Prostate gland (tissue), 2 donors: ENCODE measurements around the gene KEAP1. TPM values are rescaled to one million over a fixed set of nuclear protein-coding genes. Genes with fewer than 3 reads are reported as not detected.
"Not testable (repeated sequence)": the region's sequence is repeated elsewhere in the genome, so short reads cannot be mapped to it uniquely, and the experiment has no call there.

Source experiments
- DNase-seq: peaks from one replicate; pipeline ENCODE4 v3.0.0-alpha.2; 2019; ENCODE audit warnings: low spot score
- H3K27ac ChIP-seq, 2 donors: fragments of 200-600 bp; sonication (generic); 2 replicates each; pipeline ENCODE4 v1.5.1; 2017 to 2019
- H3K27me3 ChIP-seq: fragments of 200-600 bp; sonication (generic); replicated peaks from 2 replicates; pipeline ENCODE4 v1.5.1; 2019; ENCODE audit not compliant: insufficient read depth
- H3K36me3 ChIP-seq, 2 donors: fragments of 200-600 bp; sonication (generic); 1 replicate in 1 of 2; 2 replicates in 1 of 2; pipeline versions ENCODE4 v1.5.1 to v1.8.1; 2017 to 2019
- H3K4me1 ChIP-seq: fragments of 200-600 bp; sonication (generic); replicated peaks from 2 replicates; pipeline ENCODE4 v1.5.1; 2019
- H3K4me3 ChIP-seq, 2 donors: fragments of 200-600 bp; sonication (generic); 2 replicates each; pipeline ENCODE4 v1.5.1; 2017 to 2019
- H3K9me3 ChIP-seq: fragments of 200-600 bp; sonication (generic); 2 replicates; pipeline ENCODE4 v1.5.1; 2017
- CTCF ChIP-seq, 4 experiments: fragments of 200-600 bp in 2 of 4; fragments of 450-650 bp in 2 of 4; sonication (generic) in 2 of 4; IDR thresholded peaks; 1 replicate in 3 of 4; 2 replicates in 1 of 4; pipeline ENCODE4 v1.5.1; 2016 to 2019; ENCODE audit warnings: antibody characterized with exemption in 4 of 4, mild to moderate bottlenecking in 2 of 4, moderate library complexity in 2 of 4
- POLR2A ChIP-seq: fragments of 450-650 bp; IDR thresholded peaks from one replicate; pipeline ENCODE4 v1.6.1; 2016; ENCODE audit warnings: antibody characterized with exemption, mild to moderate bottlenecking
- POLR2AphosphoS5 ChIP-seq: sonication (generic); formaldehyde crosslinking; IDR thresholded peaks from one replicate; pipeline ENCODE4 v1.6.1; 2017; ENCODE audit warnings: antibody characterized with exemption
- WGBS: methylation state at CpG from one replicate; pipeline ENCODE4 v1.1.5; 2018; 5-methylcytosine and 5-hydroxymethylcytosine counted together
- intact Hi-C: fragments of 100-400 bp; cut with DNase I; formaldehyde crosslinking; loops from one replicate; pipeline ENCODE4 v1.14.2; 2022
- total RNA-seq, 2 donors: library from RNA; depleted of rRNA; stranded (reverse); fragments of >200 nt; gene quantifications; one replicate each; pipeline ENCODE4 v1.1.0, GENCODE V29; 2016

The KEAP1 gene
- total RNA-seq, 2 donors from 2014 or later, result 93.4 to 94.2 TPM

DNA sequence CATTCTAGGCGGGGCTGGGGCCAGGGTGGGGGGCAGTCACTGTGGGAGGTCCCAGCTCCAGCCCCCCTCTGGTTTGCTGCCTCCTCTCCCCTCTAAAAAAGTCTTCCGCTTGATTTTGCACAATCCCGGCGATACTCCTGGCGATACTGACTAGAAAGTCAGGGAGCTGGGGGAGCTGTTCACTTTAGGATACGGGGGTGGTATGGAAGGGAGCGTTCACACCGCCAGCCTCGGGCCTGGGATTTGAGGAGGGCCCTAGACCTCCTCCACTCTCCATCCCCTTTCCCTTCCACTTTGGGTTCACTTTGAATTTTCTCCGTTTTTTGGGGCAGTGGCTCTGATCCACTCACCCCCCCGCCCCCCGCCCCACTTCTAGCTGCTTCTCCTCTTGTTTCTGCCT is 35.0 kb downstream of the KEAP1 start:
- 83% methylated on average over 12 of the region's 12 CpGs for whole genome bisulfite sequencing
- intact Hi-C loops, result no loop called here

GRCh38 chr19:10467104-10467706 is 36.0 kb downstream of the KEAP1 start:
- H3K4me3 ChIP-seq, result no peak overlapping the region
- no peak overlapping the region for H3K27ac ChIP-seq
- DNase-seq, result no peak
- TF ChIP-seq POLR2A (no peak), POLR2AphosphoS5 (no peak), CTCF (IDR thresholded peaks at IDR 0.05) (no peak)
- peaks cover 0 to 4% of the 10 kb centered on the region in 2 donors for H3K36me3 ChIP-seq
- H3K9me3 ChIP-seq, result no peaks in the 10 kb centered on the region
- 81% methylated on average over 20 of the region's 20 CpGs for WGBS
- no peaks in the 10 kb centered on the region for H3K4me1 ChIP-seq
- intact Hi-C loops, result no loop called here
- H3K27me3 ChIP-seq, result no peaks in the 10 kb centered on the region

More for the DNA sequence above, 35.0 kb downstream of the KEAP1 start:
- H3K9me3 ChIP-seq, result no peaks in the 10 kb centered on the region
- H3K27me3 ChIP-seq, result no peaks in the 10 kb centered on the region
- H3K27ac ChIP-seq, result no peak overlapping the region
- no peak for DNase-seq
- TF ChIP-seq POLR2A (no peak), POLR2AphosphoS5 (no peak), CTCF (IDR thresholded peaks at IDR 0.05) (no peak)
- no peaks in the 10 kb centered on the region for H3K4me1 ChIP-seq
- H3K4me3 ChIP-seq, result no peak overlapping the region
- peaks cover 0 to 4% of the 10 kb centered on the region in 2 donors for H3K36me3 ChIP-seq

- no peak overlapping the region for H3K4me3 ChIP-seq
- peaks cover 0 to 4% of the 10 kb centered on the region in 2 donors for H3K36me3 ChIP-seq
- no peak overlapping the region for H3K27ac ChIP-seq
- H3K9me3 ChIP-seq, result no peaks in the 10 kb centered on the region
- 81% methylated on average over 5 of the region's 5 CpGs for WGBS
- H3K27me3 ChIP-seq, result no peaks in the 10 kb centered on the region
- H3K4me1 ChIP-seq, result no peaks in the 10 kb centered on the region
- no peak for DNase-seq
- no peak for TF ChIP-seq CTCF (IDR thresholded peaks at IDR 0.05)
- TF ChIP-seq POLR2AphosphoS5, result no peak
- TF ChIP-seq POLR2A, result no peak
- intact Hi-C loops, result no loop called here
These were observed 38.7 kb downstream of the KEAP1 start for GRCh38 chr19:10464456-10464855.

- H3K27me3 ChIP-seq, result no peaks in the 10 kb centered on the region
- intact Hi-C loops, result no loop called here
- H3K27ac ChIP-seq, result no peak overlapping the region
- no peak overlapping the region for H3K4me3 ChIP-seq
- peaks cover 0 to 4% of the 10 kb centered on the region in 2 donors for H3K36me3 ChIP-seq
- no peaks in the 10 kb centered on the region for H3K9me3 ChIP-seq
- no peaks in the 10 kb centered on the region for H3K4me1 ChIP-seq
- no peak for TF ChIP-seq POLR2AphosphoS5
- TF ChIP-seq CTCF (IDR thresholded peaks at IDR 0.05), result no peak
- TF ChIP-seq POLR2A, result no peak
- DNase-seq, result no peak
- 92% methylated on average over 4 of the region's 4 CpGs for WGBS
These were observed 40.6 kb downstream of the KEAP1 start for GRCh38 chr19:10462557-10462956.

- H3K9me3 ChIP-seq, H3K27ac ChIP-seq, DNase-seq, intact Hi-C loops, H3K27me3 ChIP-seq, H3K36me3 ChIP-seq, H3K4me1 ChIP-seq: not testable (repeated sequence)
- peak overlapping the region in 1 of 2 donors; percentile 5 for H3K4me3 ChIP-seq
- WGBS, result 72% methylated on average over 15 of the region's 15 CpGs
These were observed 41.1 kb downstream of the KEAP1 start for GRCh38 chr19:10462042-10462441.
